ENCODE data around the gene TMEM86B. TPM values are rescaled to one million over a fixed set of nuclear protein-coding genes. Genes with fewer than 3 reads are reported as not detected.

TMEM86B gene
- polyA plus RNA-seq, 1 donor from 2014 or later = 2.3 TPM

DNA sequence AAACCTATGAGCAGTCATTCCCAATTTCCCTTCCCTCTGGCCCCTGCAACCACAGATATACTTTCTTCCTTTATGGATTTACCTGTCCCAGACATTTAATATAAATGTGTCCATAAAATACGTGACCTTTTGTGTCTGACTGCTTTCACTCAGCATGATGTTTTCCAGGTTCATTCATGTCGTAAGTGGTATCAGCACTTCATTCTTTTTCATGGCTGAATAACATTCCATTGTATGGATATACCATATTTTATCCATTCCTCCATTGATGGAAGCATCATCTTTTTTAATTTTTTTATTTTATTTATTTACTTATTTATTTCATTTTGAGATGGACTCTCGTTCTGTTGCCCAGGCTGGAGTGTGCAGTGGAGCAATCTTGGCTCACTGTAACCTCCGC is 38.3 kb upstream of the TMEM86B start:
- H3K4me3 ChIP-seq (ENCODE audit: low read length) = no peak overlapping the region
- H3K9me2 ChIP-seq (ENCODE audit: insufficient read depth, low read length) = no peaks in the 10 kb centered on the region
- TF ChIP-seq REST (IDR thresholded peaks at IDR 0.05; ENCODE audit: borderline replicate concordance) (no peak), EP300 (conservative IDR thresholded peaks at IDR 0.05; ENCODE audit: poor library complexity, severe bottlenecking) (no peak), MXI1 (conservative IDR thresholded peaks at IDR 0.05; ENCODE audit: poor library complexity, severe bottlenecking) (no peak), SMC3 (conservative IDR thresholded peaks at IDR 0.05; ENCODE audit: poor library complexity) (no peak), EZH2 (IDR thresholded peaks at IDR 0.05; ENCODE audit: borderline replicate concordance, insufficient read depth, low read length, poor library complexity, severe bottlenecking) (no peak), POLR2AphosphoS5 (IDR thresholded peaks at IDR 0.05) (no peak), TAF1 (IDR thresholded peaks at IDR 0.05; ENCODE audit: low read depth) (no peak), CTCF (IDR thresholded peaks at IDR 0.05; ENCODE audit: poor library complexity, severe bottlenecking) (no peak), RAD21 (conservative IDR thresholded peaks at IDR 0.05) (no peak)
- H3K9ac ChIP-seq (ENCODE audit: low read length) = no peak overlapping the region
- no peaks in the 10 kb centered on the region for H3K79me2 ChIP-seq (replicated peaks; ENCODE audit: insufficient read depth, low read length)
- H3K27ac ChIP-seq (ENCODE audit: low read length) = no peak overlapping the region
- no peak overlapping the region for H2AFZ ChIP-seq (ENCODE audit: low read depth, low read length)
- H3K36me3 ChIP-seq (ENCODE audit: insufficient read depth, low read length) = no peaks in the 10 kb centered on the region
- H3K4me2 ChIP-seq (ENCODE audit: low read length) = no peak overlapping the region
- no peaks in the 10 kb centered on the region for H4K20me1 ChIP-seq (ENCODE audit: insufficient read depth)
- no peaks in the 10 kb centered on the region for H3K9me3 ChIP-seq (ENCODE audit: low read length)
- no peaks in the 10 kb centered on the region for H3K27me3 ChIP-seq (ENCODE audit: insufficient read depth, low read depth, low read length)
- no peaks in the 10 kb centered on the region for H3F3A ChIP-seq (ENCODE audit: insufficient read depth, low read length, poor library complexity, severe bottlenecking)

DNA sequence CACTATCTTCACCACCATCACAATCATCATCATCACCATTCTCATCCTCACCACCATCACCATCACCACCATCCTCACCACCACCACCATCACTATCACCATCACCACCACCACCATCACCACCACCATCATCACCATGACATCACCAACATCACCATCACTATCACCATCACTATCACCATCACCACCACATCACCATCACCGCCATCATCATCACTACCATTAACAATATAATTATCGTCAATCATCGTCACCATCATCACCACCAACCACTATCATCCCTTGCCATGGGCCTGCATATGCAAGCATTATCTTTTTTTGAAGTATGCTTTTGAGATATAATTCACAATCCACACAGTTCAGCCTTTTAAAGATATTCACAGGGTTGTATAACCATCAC is 37.8 kb upstream of the TMEM86B start:
- no peak overlapping the region for H3K27ac ChIP-seq (ENCODE audit: low read length)
- H3K36me3 ChIP-seq (ENCODE audit: insufficient read depth, low read length) = no peaks in the 10 kb centered on the region
- H3K9ac ChIP-seq (ENCODE audit: low read length) = no peak overlapping the region
- no peaks in the 10 kb centered on the region for H3K9me3 ChIP-seq (ENCODE audit: low read length)
- H3K4me2 ChIP-seq (ENCODE audit: low read length) = no peak overlapping the region
- no peak overlapping the region for H3K4me3 ChIP-seq (ENCODE audit: low read length)
- no peaks in the 10 kb centered on the region for H3K79me2 ChIP-seq (replicated peaks; ENCODE audit: insufficient read depth, low read length)
- no peaks in the 10 kb centered on the region for H3F3A ChIP-seq (ENCODE audit: insufficient read depth, low read length, poor library complexity, severe bottlenecking)
- TF ChIP-seq EP300 (conservative IDR thresholded peaks at IDR 0.05; ENCODE audit: poor library complexity, severe bottlenecking) (no peak), REST (IDR thresholded peaks at IDR 0.05; ENCODE audit: borderline replicate concordance) (no peak), EZH2 (IDR thresholded peaks at IDR 0.05; ENCODE audit: borderline replicate concordance, insufficient read depth, low read length, poor library complexity, severe bottlenecking) (no peak), TAF1 (IDR thresholded peaks at IDR 0.05; ENCODE audit: low read depth) (no peak), CTCF (IDR thresholded peaks at IDR 0.05; ENCODE audit: poor library complexity, severe bottlenecking) (no peak), RAD21 (conservative IDR thresholded peaks at IDR 0.05) (no peak), POLR2AphosphoS5 (IDR thresholded peaks at IDR 0.05) (no peak), SMC3 (conservative IDR thresholded peaks at IDR 0.05; ENCODE audit: poor library complexity) (no peak), MXI1 (conservative IDR thresholded peaks at IDR 0.05; ENCODE audit: poor library complexity, severe bottlenecking) (no peak)
- H4K20me1 ChIP-seq (ENCODE audit: insufficient read depth) = no peaks in the 10 kb centered on the region
- no peak overlapping the region for H2AFZ ChIP-seq (ENCODE audit: low read depth, low read length)
- no peaks in the 10 kb centered on the region for H3K9me2 ChIP-seq (ENCODE audit: insufficient read depth, low read length)
- H3K27me3 ChIP-seq (ENCODE audit: insufficient read depth, low read depth, low read length) = no peaks in the 10 kb centered on the region

All from neural cell (in vitro differentiated cells).